ENCODE results near the gene WIPF1.

DNA sequence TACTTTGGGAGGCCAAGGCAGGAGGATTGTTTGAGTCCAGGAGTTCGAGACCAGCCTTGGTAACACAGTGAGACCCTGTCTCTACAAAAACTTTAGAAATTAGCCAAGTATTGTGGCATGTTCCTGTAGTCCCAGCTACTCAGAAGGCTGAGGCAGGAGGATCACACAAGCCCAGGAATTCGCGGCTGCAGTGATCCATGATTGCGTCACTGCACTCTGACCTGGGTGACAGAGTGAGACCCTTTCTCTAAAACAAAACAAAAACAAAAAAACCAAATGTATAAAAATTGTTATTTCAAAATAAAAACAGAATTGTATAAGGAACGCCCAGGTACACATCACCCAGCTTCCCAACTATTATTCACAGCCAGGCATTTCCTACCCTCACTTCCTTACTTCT lies 56.7 kb downstream of the WIPF1 start:
- TF ChIP-seq POLR2A (IDR thresholded peaks at IDR 0.05; ENCODE audit: low read depth, low read length) (no peak), POLR2AphosphoS5 (IDR thresholded peaks at IDR 0.05; ENCODE audit: low read depth, low read length) (no peak)
